Measurements from ENCODE around the gene RNU2-1.
"Not testable (repeated sequence)": the region's sequence is repeated elsewhere in the genome, so short reads cannot be mapped to it uniquely, and the experiment has no call there.

RNU2-1 gene

DNA sequence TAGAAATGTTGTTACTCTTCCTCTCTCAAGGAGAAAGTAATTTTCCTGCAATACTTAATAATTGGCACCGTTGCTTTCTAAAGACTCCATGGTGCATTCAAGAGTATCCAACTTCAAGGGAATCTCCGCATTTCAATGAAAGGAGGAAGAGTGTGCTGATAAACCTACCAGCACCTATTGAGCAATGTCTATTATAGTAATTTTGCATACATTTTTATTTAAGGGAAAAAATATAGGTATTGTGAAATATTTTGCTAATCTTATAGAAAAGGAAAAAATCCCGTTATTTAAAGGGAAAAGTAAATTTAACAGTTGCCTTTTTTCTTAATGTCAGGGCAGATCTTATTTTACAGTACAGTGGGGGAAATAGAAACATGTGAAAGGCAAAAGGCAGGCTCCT lies 23.2 kb downstream of the RNU2-1 start:
- H2BK5ac ChIP-seq (ENCODE audit: low read depth, low read length, poor library complexity), result no peak overlapping the region
- H2BK120ac ChIP-seq (ENCODE audit: insufficient read depth, low read length, poor library complexity), result no peak overlapping the region
- WGBS (ENCODE audit: extremely low coverage, insufficient coverage, insufficient read length), result no CpG with 5 or more reads among the region's 3 CpGs
- H3K79me2 ChIP-seq (ENCODE audit: control insufficient read depth, insufficient read depth, low read length, poor library complexity), result no peaks in the 10 kb centered on the region
- H3K27ac ChIP-seq (ENCODE audit: low read depth, low read length), result no peak overlapping the region
- peaks cover 4% of the 10 kb centered on the region in 2 experiments for H3K4me1 ChIP-seq (ENCODE audit: control insufficient read depth in 1 of 2, insufficient read depth in 2 of 2, low read length in 2 of 2)
- no peak overlapping the region for H3K4me2 ChIP-seq (ENCODE audit: low read length)
- H3K9me3 ChIP-seq (ENCODE audit: insufficient read depth, low read depth, low read length), result no peaks in the 10 kb centered on the region
- no peaks in the 10 kb centered on the region for H3K27me3 ChIP-seq (ENCODE audit: insufficient read depth, low read length)
- H4K12ac ChIP-seq (ENCODE audit: low read depth, low read length), result no peak overlapping the region
- no peak overlapping the region for H3K14ac ChIP-seq (ENCODE audit: low read length)
- no peak overlapping the region for H2AFZ ChIP-seq (ENCODE audit: insufficient read depth, low read length, poor library complexity)
- no peak overlapping the region for H3K4me3 ChIP-seq (ENCODE audit: low read depth, low read length)
- no peak overlapping the region for H4K91ac ChIP-seq (ENCODE audit: low read depth, low read length)
- H2BK12ac ChIP-seq (ENCODE audit: low read length), result no peak overlapping the region
- H3K79me1 ChIP-seq (ENCODE audit: low read length), result peaks cover 5% of the 10 kb centered on the region
- peak in 1 of 2 donors; percentile 7 for DNase-seq
- peaks cover 8 to 9% of the 10 kb centered on the region in 2 experiments for H3K36me3 ChIP-seq (ENCODE audit: control insufficient read depth in 1 of 2, insufficient read depth in 2 of 2, low read length in 2 of 2)
- H3K23ac ChIP-seq (ENCODE audit: low read length), result no peak overlapping the region
- H3K4ac ChIP-seq (ENCODE audit: low read depth, low read length), result no peak overlapping the region
- H2AK5ac ChIP-seq (ENCODE audit: low read length), result no peak overlapping the region
- no peak overlapping the region for H3K18ac ChIP-seq (ENCODE audit: low read length)
- H3K9ac ChIP-seq (ENCODE audit: low read length), result no peak overlapping the region
- no peak overlapping the region for H4K8ac ChIP-seq (ENCODE audit: low read depth, low read length)

GRCh38 chr17:43203013-43203412 lies 30.8 kb downstream of the RNU2-1 start:
- not testable (repeated sequence) for H4K12ac ChIP-seq (ENCODE audit: low read depth, low read length); H3K27me3 ChIP-seq (ENCODE audit: insufficient read depth, low read length); H3K18ac ChIP-seq (ENCODE audit: low read length); H3K23ac ChIP-seq (ENCODE audit: low read length); H3K79me1 ChIP-seq (ENCODE audit: low read length); H3K9ac ChIP-seq (ENCODE audit: low read length); H2AK5ac ChIP-seq (ENCODE audit: low read length); H2BK12ac ChIP-seq (ENCODE audit: low read length); H4K8ac ChIP-seq (ENCODE audit: low read depth, low read length); H3K14ac ChIP-seq (ENCODE audit: low read length); H2AFZ ChIP-seq (ENCODE audit: insufficient read depth, low read length, poor library complexity); H3K79me2 ChIP-seq (ENCODE audit: control insufficient read depth, insufficient read depth, low read length, poor library complexity); H3K9me3 ChIP-seq (ENCODE audit: insufficient read depth, low read depth, low read length); H4K91ac ChIP-seq (ENCODE audit: low read depth, low read length); H3K4me1 ChIP-seq (ENCODE audit: control insufficient read depth in 1 of 2, insufficient read depth in 2 of 2, low read length in 2 of 2); H2BK120ac ChIP-seq (ENCODE audit: insufficient read depth, low read length, poor library complexity); DNase-seq; H3K27ac ChIP-seq (ENCODE audit: low read depth, low read length); H3K4ac ChIP-seq (ENCODE audit: low read depth, low read length); H2BK5ac ChIP-seq (ENCODE audit: low read depth, low read length, poor library complexity); H3K4me2 ChIP-seq (ENCODE audit: low read length); H3K4me3 ChIP-seq (ENCODE audit: low read depth, low read length)
- no CpG with 5 or more reads among the region's 3 CpGs for WGBS (ENCODE audit: extremely low coverage, insufficient coverage, insufficient read length)
- H3K36me3 ChIP-seq (ENCODE audit: control insufficient read depth in 1 of 2, insufficient read depth in 2 of 2, low read length in 2 of 2), result peaks cover 39 to 40% of the 10 kb centered on the region in 2 experiments

DNA sequence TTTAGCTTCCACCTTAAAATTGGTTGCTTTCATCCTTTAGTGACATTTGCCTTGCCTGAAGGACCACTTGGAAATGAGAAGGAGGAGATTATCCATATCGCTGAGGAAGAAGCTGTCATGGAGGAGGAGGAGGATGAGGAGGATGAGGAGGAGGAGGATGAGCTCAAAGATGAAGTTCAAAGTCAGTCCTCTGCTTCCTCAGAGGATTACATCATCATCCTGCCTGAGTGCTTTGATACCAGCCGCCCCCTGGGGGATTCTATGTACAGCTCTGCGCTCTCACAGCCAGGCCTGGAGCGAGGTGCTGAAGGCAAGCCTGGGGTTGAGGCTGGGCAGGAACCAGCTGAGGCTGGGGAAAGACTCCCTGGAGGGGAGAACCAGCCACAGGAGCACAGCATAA lies 33.6 kb downstream of the RNU2-1 start:
- WGBS (ENCODE audit: extremely low coverage, insufficient coverage, insufficient read length), result no CpG with 5 or more reads among the region's 4 CpGs
- H3K4me2 ChIP-seq (ENCODE audit: low read length), result no peak overlapping the region
- H3K79me2 ChIP-seq (ENCODE audit: control insufficient read depth, insufficient read depth, low read length, poor library complexity), result no peaks in the 10 kb centered on the region
- peaks cover 2% of the 10 kb centered on the region for H3K9me3 ChIP-seq (ENCODE audit: insufficient read depth, low read depth, low read length)
- H2BK120ac ChIP-seq (ENCODE audit: insufficient read depth, low read length, poor library complexity), result no peak overlapping the region
- H3K36me3 ChIP-seq (ENCODE audit: control insufficient read depth in 1 of 2, insufficient read depth in 2 of 2, low read length in 2 of 2), result peaks cover 46 to 51% of the 10 kb centered on the region in 2 experiments
- no peak overlapping the region for H2BK12ac ChIP-seq (ENCODE audit: low read length)
- no peak overlapping the region for H3K23ac ChIP-seq (ENCODE audit: low read length)
- H3K14ac ChIP-seq (ENCODE audit: low read length), result no peak overlapping the region
- no peaks in the 10 kb centered on the region for H3K79me1 ChIP-seq (ENCODE audit: low read length)
- H3K4me1 ChIP-seq (ENCODE audit: control insufficient read depth in 1 of 2, insufficient read depth in 2 of 2, low read length in 2 of 2), result no peaks in the 10 kb centered on the region
- H3K27ac ChIP-seq (ENCODE audit: low read depth, low read length), result no peak overlapping the region
- no peak overlapping the region for H3K18ac ChIP-seq (ENCODE audit: low read length)
- H3K9ac ChIP-seq (ENCODE audit: low read length), result no peak overlapping the region
- H4K12ac ChIP-seq (ENCODE audit: low read depth, low read length), result no peak overlapping the region
- no peaks in the 10 kb centered on the region for H3K27me3 ChIP-seq (ENCODE audit: insufficient read depth, low read length)
- H2AK5ac ChIP-seq (ENCODE audit: low read length), result no peak overlapping the region
- no peak overlapping the region for H2AFZ ChIP-seq (ENCODE audit: insufficient read depth, low read length, poor library complexity)
- H3K4ac ChIP-seq (ENCODE audit: low read depth, low read length), result no peak overlapping the region
- no peak for DNase-seq
- H2BK5ac ChIP-seq (ENCODE audit: low read depth, low read length, poor library complexity), result no peak overlapping the region
- H4K91ac ChIP-seq (ENCODE audit: low read depth, low read length), result no peak overlapping the region
- H3K4me3 ChIP-seq (ENCODE audit: low read depth, low read length), result no peak overlapping the region
- H4K8ac ChIP-seq (ENCODE audit: low read depth, low read length), result no peak overlapping the region

DNA sequence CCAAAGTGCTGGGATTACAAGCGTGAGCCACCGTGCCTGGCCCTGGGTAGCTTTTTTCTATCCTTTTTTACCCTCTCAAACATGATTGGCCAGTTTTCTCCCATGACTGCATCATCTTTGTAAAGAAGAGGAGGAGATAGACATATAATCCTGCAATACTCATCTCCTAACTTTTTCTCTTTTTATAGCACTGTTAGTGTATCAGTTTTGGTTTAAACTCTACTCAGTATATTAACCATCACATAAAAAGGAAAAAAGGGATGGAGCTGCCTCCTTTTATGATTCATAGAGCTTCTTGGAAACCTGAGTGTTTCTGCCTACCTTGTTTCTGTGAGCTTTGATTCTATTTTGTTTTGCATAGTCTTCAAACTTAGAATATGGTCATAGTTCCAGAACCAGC lies 34.1 kb downstream of the RNU2-1 start:
- Histone ChIP-seq H3K4ac (ENCODE audit: low read depth, low read length) (no peak overlapping the region), H2BK12ac (ENCODE audit: low read length) (no peak overlapping the region), H4K91ac (ENCODE audit: low read depth, low read length) (no peak overlapping the region), H3K4me1 (ENCODE audit: control insufficient read depth in 1 of 2, insufficient read depth in 2 of 2, low read length in 2 of 2) (no peaks in the 10 kb centered on the region), H3K4me3 (ENCODE audit: low read depth, low read length) (no peak overlapping the region), H3K4me2 (ENCODE audit: low read length) (no peak overlapping the region), H3K79me2 (ENCODE audit: control insufficient read depth, insufficient read depth, low read length, poor library complexity) (no peaks in the 10 kb centered on the region), H3K27ac (ENCODE audit: low read depth, low read length) (no peak overlapping the region), H3K36me3 (ENCODE audit: control insufficient read depth in 1 of 2, insufficient read depth in 2 of 2, low read length in 2 of 2) (peaks cover 43 to 53% of the 10 kb centered on the region in 2 experiments), H3K79me1 (ENCODE audit: low read length) (no peaks in the 10 kb centered on the region), H2AFZ (ENCODE audit: insufficient read depth, low read length, poor library complexity) (no peak overlapping the region), H2BK5ac (ENCODE audit: low read depth, low read length, poor library complexity) (no peak overlapping the region), H3K18ac (ENCODE audit: low read length) (no peak overlapping the region), H3K14ac (ENCODE audit: low read length) (no peak overlapping the region), H4K12ac (ENCODE audit: low read depth, low read length) (no peak overlapping the region), H3K9me3 (ENCODE audit: insufficient read depth, low read depth, low read length) (peaks cover 2% of the 10 kb centered on the region), H3K27me3 (ENCODE audit: insufficient read depth, low read length) (no peaks in the 10 kb centered on the region), H3K9ac (ENCODE audit: low read length) (no peak overlapping the region), H2AK5ac (ENCODE audit: low read length) (no peak overlapping the region), H3K23ac (ENCODE audit: low read length) (no peak overlapping the region), H2BK120ac (ENCODE audit: insufficient read depth, low read length, poor library complexity) (no peak overlapping the region), H4K8ac (ENCODE audit: low read depth, low read length) (no peak overlapping the region)
- no CpG with 5 or more reads among the region's 2 CpGs for WGBS (ENCODE audit: extremely low coverage, insufficient coverage, insufficient read length)
- DNase-seq, result no peak

Data from trophoblast cell (in vitro differentiated cells and primary cell).